Measurements from ENCODE around the gene TACC2. TPM values are rescaled to one million over a fixed set of nuclear protein-coding genes. Genes with fewer than 3 reads are reported as not detected.

The TACC2 gene
- total RNA-seq, 1 donor from 2014 or later: 32.2 TPM

DNA sequence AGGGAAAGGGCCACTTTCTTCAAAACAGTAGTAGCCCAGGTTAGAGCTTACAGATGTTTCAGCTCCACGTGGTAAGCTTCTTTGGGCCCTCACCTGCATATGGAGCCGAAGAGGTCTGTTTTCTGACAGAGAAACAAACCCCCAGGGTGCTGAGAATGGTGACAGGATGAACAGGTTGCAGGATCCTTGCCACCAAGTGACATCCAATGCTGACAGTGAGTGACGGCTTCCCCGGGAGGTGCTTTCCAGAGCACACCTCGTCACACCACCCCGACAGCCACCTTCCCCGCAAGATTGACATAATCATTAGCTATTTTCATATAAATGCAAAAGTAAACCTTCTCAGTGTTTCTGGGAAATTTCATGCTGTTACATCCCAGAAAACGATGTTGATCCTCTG lies 172.8 kb downstream of the TACC2 start:
- Mint-ChIP-seq H3K27ac (ENCODE audit: unreplicated experiment) (no peak overlapping the region), H3K9me3 (ENCODE audit: unreplicated experiment) (no peaks in the 10 kb centered on the region), H3K4me3 (ENCODE audit: unreplicated experiment) (no peak overlapping the region), H3K27me3 (ENCODE audit: unreplicated experiment) (peaks cover 8% of the 10 kb centered on the region), H3K4me1 (ENCODE audit: unreplicated experiment) (peaks cover 33% of the 10 kb centered on the region), H3K36me3 (ENCODE audit: low read depth, unreplicated experiment) (peaks cover 9% of the 10 kb centered on the region)
- TF ChIP-seq, protein P1, sequence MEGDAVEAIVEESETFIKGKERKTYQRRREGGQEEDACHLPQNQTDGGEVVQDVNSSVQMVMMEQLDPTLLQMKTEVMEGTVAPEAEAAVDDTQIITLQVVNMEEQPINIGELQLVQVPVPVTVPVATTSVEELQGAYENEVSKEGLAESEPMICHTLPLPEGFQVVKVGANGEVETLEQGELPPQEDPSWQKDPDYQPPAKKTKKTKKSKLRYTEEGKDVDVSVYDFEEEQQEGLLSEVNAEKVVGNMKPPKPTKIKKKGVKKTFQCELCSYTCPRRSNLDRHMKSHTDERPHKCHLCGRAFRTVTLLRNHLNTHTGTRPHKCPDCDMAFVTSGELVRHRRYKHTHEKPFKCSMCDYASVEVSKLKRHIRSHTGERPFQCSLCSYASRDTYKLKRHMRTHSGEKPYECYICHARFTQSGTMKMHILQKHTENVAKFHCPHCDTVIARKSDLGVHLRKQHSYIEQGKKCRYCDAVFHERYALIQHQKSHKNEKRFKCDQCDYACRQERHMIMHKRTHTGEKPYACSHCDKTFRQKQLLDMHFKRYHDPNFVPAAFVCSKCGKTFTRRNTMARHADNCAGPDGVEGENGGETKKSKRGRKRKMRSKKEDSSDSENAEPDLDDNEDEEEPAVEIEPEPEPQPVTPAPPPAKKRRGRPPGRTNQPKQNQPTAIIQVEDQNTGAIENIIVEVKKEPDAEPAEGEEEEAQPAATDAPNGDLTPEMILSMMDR (IDR thresholded peaks at IDR 0.05; ENCODE audit: unreplicated experiment): no peak
- DNase-seq (ENCODE audit: low spot score): no peak

DNA sequence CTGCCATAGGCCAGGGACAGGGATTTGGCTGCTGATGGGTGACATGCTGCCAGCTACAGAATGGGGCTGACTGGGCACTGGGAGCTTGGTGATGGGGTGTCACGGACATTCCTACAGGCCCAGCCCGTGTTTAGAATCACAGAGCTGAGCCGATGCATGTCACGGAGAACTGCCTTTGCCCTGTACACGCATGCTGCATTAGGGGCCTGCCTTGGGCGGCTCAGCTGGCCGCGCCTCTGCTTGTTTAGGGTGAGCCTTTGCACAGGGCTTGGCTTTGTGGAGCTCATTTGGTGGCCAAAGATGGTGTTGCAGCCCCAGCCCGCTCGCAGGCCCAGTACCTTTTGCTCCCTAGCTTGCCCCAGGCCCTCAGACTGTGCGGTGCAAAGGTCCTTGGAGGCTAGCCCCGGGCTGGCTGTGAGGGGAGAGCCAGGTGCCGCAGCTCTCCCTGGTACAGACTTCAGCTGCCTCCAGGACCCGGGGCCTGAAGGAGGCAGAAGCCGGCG lies 173.8 kb downstream of the TACC2 start:
- Mint-ChIP-seq H3K4me1 (ENCODE audit: unreplicated experiment) (peaks cover 24% of the 10 kb centered on the region), H3K27ac (ENCODE audit: unreplicated experiment) (no peak overlapping the region), H3K4me3 (ENCODE audit: unreplicated experiment) (peak overlapping the region; percentile 83), H3K27me3 (ENCODE audit: unreplicated experiment) (peaks cover 10% of the 10 kb centered on the region), H3K36me3 (ENCODE audit: low read depth, unreplicated experiment) (peaks cover 14% of the 10 kb centered on the region), H3K9me3 (ENCODE audit: unreplicated experiment) (no peaks in the 10 kb centered on the region)
- TF ChIP-seq, protein P1 (IDR thresholded peaks at IDR 0.05; ENCODE audit: unreplicated experiment): no peak
- peak; percentile 40 for DNase-seq (ENCODE audit: low spot score)

DNA sequence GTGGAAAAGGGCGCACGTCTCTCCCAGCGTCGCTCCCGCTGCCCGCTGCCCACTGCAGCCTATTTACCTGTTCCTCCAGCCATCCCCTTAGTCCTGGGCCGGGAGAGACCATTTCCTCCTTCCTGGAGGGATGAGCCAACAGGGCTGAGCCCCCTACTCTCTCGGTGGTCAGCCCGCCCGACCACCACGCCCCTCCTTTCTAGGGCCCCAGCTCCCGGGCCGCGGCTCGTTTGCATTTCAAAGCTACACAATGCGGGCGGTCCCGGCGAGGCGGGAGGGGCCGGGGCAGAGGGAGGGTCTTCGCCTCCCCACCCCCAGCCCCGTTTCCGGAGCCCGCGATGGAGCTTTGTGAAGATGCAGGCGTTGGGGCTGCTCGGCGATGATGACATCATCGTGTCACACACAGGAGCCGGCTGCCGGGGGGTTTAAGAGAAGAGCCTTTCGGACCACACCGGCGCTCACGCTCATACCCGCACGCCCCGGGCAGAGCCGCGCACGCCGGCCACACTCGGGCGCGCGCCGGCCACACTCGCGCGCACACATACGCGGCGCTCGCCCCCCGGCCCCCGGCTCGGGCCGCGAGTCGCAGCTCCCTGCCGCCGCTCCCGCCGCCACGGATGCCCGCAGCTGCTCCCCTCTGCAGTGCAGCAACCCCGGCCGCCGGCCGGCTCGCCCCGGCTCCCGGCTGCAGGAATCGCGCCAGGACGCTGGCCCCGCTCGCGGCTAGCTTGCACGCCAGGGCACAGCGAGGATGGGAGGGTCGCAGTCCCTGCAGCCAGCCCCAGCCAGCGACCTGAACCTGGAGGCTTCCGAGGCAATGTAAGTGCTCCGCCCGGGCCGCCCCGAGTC lies 174.4 kb downstream of the TACC2 start:
- TF ChIP-seq, protein P1 (IDR thresholded peaks at IDR 0.05; ENCODE audit: unreplicated experiment): no peak
- Mint-ChIP-seq H3K4me1 (ENCODE audit: unreplicated experiment) (peaks cover 24% of the 10 kb centered on the region), H3K4me3 (ENCODE audit: unreplicated experiment) (peak overlapping the region; percentile 93), H3K36me3 (ENCODE audit: low read depth, unreplicated experiment) (peaks cover 14% of the 10 kb centered on the region), H3K27ac (ENCODE audit: unreplicated experiment) (peak overlapping the region; percentile 86), H3K9me3 (ENCODE audit: unreplicated experiment) (no peaks in the 10 kb centered on the region), H3K27me3 (ENCODE audit: unreplicated experiment) (peaks cover 10% of the 10 kb centered on the region)
- DNase-seq (ENCODE audit: low spot score): peak; percentile 69

DNA sequence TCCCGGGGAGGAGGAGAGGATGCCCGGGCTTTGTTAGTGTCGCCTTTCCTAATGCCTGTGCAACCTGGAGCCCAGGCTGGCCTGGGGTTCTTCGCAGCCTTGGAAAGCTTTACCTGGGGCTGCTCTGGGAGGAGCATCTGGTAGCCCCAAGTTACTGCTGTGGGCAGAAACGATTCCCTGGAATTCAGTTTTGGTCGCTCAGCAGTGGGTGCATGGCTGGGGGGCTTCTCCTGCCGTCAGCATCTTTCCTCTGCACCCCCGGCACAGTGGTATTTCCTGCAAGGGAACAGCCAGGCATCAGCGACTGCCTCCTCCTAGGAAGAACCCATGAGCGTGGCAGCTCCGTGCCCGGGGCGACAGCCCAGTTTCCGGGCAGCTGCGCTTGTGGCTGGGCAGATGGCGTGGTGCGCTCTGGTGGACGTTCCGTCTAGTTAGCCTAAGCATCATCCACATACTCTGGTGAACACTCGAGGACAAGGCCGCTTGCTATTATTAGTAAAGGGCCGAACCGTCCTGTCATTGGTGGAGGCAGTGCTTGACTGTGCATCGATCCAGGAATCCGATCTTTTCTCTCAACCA lies 175.1 kb downstream of the TACC2 start:
- peaks cover 14% of the 10 kb centered on the region for H3K36me3 Mint-ChIP-seq (ENCODE audit: low read depth, unreplicated experiment)
- peaks cover 9% of the 10 kb centered on the region for H3K27me3 Mint-ChIP-seq (ENCODE audit: unreplicated experiment)
- H3K4me3 Mint-ChIP-seq (ENCODE audit: unreplicated experiment): peak overlapping the region; percentile 93
- H3K27ac Mint-ChIP-seq (ENCODE audit: unreplicated experiment): peak overlapping the region; percentile 75
- peak; percentile 37 for DNase-seq (ENCODE audit: low spot score)
- TF ChIP-seq, protein P1 (IDR thresholded peaks at IDR 0.05; ENCODE audit: unreplicated experiment): no peak
- peaks cover 28% of the 10 kb centered on the region for H3K4me1 Mint-ChIP-seq (ENCODE audit: unreplicated experiment)
- no peaks in the 10 kb centered on the region for H3K9me3 Mint-ChIP-seq (ENCODE audit: unreplicated experiment)
